ENCODE measurements around the gene MAP1S.

DNA sequence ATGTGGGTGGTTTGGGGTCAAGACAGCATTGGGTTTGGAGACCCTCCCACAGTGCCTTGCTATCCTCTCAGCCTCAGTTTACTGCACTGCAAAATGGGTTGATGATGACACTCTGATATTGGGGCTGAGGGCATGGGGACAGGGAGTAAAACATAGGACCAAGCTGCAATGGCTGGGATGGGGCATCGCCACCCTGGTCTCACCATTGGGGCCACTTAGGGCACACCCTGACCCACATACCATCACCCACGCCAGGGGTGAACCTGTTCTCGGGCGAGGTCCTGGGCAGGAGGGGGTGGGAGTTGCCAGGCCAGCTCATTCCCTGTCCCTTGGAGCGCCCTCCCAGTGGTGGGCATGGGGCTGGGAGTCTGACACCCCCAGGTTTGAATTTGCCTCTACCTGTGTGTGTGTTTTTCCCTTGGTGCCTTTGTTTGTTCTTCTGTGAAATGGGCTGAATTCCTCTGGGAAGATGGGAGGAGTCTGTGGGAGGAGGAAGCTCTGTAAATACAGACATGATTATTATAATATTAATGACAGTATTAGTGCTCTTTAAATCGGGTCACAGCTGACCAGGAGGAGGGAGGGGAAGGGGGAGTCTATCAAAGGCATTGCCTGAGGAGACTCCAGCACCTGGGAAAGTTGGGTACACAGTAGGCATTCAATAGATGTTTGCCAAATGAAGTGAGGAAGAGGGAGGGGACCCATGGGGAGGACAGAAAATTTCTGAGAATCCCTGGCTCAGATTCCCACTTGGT, 29.8 kb downstream of the MAP1S start:
- TF ChIP-seq POLR2A (IDR thresholded peaks at IDR 0.05; ENCODE audit: extremely low read depth, insufficient read length) (no peak), MAX (IDR thresholded peaks at IDR 0.05; ENCODE audit: low read depth, low read length) (no peak)
- TF ChIP-seq, protein P1, sequence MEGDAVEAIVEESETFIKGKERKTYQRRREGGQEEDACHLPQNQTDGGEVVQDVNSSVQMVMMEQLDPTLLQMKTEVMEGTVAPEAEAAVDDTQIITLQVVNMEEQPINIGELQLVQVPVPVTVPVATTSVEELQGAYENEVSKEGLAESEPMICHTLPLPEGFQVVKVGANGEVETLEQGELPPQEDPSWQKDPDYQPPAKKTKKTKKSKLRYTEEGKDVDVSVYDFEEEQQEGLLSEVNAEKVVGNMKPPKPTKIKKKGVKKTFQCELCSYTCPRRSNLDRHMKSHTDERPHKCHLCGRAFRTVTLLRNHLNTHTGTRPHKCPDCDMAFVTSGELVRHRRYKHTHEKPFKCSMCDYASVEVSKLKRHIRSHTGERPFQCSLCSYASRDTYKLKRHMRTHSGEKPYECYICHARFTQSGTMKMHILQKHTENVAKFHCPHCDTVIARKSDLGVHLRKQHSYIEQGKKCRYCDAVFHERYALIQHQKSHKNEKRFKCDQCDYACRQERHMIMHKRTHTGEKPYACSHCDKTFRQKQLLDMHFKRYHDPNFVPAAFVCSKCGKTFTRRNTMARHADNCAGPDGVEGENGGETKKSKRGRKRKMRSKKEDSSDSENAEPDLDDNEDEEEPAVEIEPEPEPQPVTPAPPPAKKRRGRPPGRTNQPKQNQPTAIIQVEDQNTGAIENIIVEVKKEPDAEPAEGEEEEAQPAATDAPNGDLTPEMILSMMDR (IDR thresholded peaks at IDR 0.05; ENCODE audit: low read depth, low read length): no peak
